Glutamatergic neuron (in vitro differentiated cells): ENCODE measurements around the gene UBD. TPM values are rescaled to one million over a fixed set of nuclear protein-coding genes. Genes with fewer than 3 reads are reported as not detected.

Experiments
- DNase-seq: peaks from one replicate; pipeline ENCODE4 v3.0.0; 2022
- H3K27ac Mint-ChIP-seq: one replicate; pipeline ENCODE4 v1.8.0; 2020; ENCODE audit warnings: mild to moderate bottlenecking, mixed read lengths, inconsistent platforms; ENCODE audit not compliant: unreplicated experiment
- H3K27me3 Mint-ChIP-seq: one replicate; pipeline ENCODE4 v1.8.0; 2020; ENCODE audit warnings: mild to moderate bottlenecking, moderate library complexity, mixed read lengths, inconsistent platforms; ENCODE audit not compliant: unreplicated experiment
- H3K36me3 Mint-ChIP-seq: one replicate; pipeline ENCODE4 v1.8.0; 2020; ENCODE audit warnings: mild to moderate bottlenecking, mixed read lengths, inconsistent platforms; ENCODE audit not compliant: unreplicated experiment
- H3K4me1 Mint-ChIP-seq: one replicate; pipeline ENCODE4 v1.8.0; 2020; ENCODE audit warnings: mild to moderate bottlenecking, low read depth, mixed read lengths, inconsistent platforms; ENCODE audit not compliant: unreplicated experiment
- H3K4me3 Mint-ChIP-seq: one replicate; pipeline ENCODE4 v1.8.0; 2020; ENCODE audit warnings: mild to moderate bottlenecking, mixed read lengths, inconsistent platforms; ENCODE audit not compliant: unreplicated experiment
- H3K9me3 Mint-ChIP-seq: one replicate; pipeline ENCODE4 v1.8.0; 2020; ENCODE audit warnings: mild to moderate bottlenecking, moderate library complexity, mixed read lengths, inconsistent platforms; ENCODE audit not compliant: unreplicated experiment
- long read RNA-seq: library from polyadenylated mRNA; unstranded; transcript quantifications from one replicate; pipeline ENCODE4 v2.0.0, GENCODE V29; 2020; ENCODE audit not compliant: unreplicated experiment
- total RNA-seq: library from RNA; stranded (reverse); fragmentation: NEBNext Ultra II Directional; extraction: Animal tissue kit (Norgen Biotek cat#: 25700); gene quantifications from one replicate; pipeline ENCODE4 v1.2.1, GENCODE V29; 2021; ENCODE audit not compliant: unreplicated experiment
- TF ChIP-seq, protein P1 (sequence below): fragments of 200-600 bp; sonication (generic); IDR thresholded peaks from one replicate; pipeline ENCODE4 v1.5.0; 2021; ENCODE audit not compliant: partially characterized antibody, unreplicated experiment

UBD gene
- total RNA-seq, result not detected
- long read RNA-seq, result 0 reads

DNA sequence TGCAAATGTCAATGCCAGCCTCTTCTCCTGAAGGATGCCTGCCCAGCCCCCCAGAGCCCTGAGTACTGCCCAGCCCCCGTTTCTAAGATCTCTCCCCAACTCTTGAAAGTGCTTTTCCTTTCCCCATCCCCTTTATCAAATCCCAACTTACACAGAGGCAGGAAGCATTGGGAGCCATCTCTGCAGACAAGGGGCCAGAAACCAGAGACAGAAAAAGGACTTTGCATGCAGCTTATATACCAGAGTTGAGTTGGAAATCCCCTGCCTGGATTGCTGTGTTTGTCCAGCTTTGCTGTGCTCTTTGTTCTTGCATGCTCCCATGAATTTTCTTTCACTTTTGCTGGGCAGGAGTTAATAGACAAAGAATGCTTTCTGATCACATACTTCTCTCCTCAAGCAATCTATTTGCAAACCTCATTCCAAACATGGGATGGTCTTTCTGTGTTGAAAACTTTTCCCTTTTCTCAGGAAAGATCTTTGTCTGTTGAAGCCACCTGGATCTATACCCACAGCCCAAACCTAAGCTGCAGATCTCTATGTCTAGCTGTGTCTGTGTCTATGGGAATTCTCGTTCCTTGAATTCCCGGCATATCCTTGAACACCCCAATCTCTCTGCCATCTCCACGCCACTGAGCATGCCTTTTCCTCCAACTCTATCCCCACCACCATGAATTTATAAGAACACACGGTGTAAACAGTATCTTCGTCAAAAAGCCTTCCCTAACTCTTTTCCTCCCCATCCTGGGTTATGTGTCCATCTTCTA lies at the start of gene UBD:
TSS of gene UBD (minus strand) at position 209 of the 764 bp plus-strand sequence. CDS start at position 178, 31 bp downstream.
- no peak for DNase-seq
- H3K4me1 Mint-ChIP-seq, result no peaks in the 10 kb centered on the region
- H3K27me3 Mint-ChIP-seq, result peaks cover 6% of the 10 kb centered on the region
- no peaks in the 10 kb centered on the region for H3K9me3 Mint-ChIP-seq
- TF ChIP-seq, protein P1, sequence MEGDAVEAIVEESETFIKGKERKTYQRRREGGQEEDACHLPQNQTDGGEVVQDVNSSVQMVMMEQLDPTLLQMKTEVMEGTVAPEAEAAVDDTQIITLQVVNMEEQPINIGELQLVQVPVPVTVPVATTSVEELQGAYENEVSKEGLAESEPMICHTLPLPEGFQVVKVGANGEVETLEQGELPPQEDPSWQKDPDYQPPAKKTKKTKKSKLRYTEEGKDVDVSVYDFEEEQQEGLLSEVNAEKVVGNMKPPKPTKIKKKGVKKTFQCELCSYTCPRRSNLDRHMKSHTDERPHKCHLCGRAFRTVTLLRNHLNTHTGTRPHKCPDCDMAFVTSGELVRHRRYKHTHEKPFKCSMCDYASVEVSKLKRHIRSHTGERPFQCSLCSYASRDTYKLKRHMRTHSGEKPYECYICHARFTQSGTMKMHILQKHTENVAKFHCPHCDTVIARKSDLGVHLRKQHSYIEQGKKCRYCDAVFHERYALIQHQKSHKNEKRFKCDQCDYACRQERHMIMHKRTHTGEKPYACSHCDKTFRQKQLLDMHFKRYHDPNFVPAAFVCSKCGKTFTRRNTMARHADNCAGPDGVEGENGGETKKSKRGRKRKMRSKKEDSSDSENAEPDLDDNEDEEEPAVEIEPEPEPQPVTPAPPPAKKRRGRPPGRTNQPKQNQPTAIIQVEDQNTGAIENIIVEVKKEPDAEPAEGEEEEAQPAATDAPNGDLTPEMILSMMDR, result no peak
- H3K27ac Mint-ChIP-seq, result no peak within 1 kb of the TSS
- no peaks in the 10 kb centered on the region for H3K36me3 Mint-ChIP-seq
- no peak within 1 kb of the TSS for H3K4me3 Mint-ChIP-seq

DNA sequence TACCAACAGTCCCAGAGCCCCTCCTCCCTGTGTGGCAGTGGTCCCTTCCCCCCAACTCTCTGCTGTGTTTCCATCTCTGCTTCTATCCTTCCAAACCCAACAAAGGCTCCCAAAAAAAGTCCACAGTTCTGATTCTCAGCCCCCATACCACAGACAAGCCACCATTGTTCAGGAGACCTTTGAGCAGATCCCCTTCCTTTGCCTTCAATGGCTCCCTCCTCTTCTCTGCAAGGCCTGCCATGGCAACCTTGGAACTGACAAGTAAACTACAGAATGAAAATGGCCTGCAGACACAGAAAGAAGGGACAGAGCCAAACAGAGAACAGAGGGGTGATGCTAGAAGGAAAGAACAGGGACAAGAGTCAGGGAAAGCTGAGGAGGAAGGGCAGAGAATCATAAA lies 48.6 kb upstream of the UBD start:
- TF ChIP-seq, protein P1, result no peak
- peaks cover under 1% of the 10 kb centered on the region for H3K4me1 Mint-ChIP-seq
- no peak overlapping the region for H3K4me3 Mint-ChIP-seq
- no peaks in the 10 kb centered on the region for H3K9me3 Mint-ChIP-seq
- no peak for DNase-seq
- no peak overlapping the region for H3K27ac Mint-ChIP-seq
- H3K36me3 Mint-ChIP-seq, result peaks cover 17% of the 10 kb centered on the region
- peaks cover 8% of the 10 kb centered on the region for H3K27me3 Mint-ChIP-seq

DNA sequence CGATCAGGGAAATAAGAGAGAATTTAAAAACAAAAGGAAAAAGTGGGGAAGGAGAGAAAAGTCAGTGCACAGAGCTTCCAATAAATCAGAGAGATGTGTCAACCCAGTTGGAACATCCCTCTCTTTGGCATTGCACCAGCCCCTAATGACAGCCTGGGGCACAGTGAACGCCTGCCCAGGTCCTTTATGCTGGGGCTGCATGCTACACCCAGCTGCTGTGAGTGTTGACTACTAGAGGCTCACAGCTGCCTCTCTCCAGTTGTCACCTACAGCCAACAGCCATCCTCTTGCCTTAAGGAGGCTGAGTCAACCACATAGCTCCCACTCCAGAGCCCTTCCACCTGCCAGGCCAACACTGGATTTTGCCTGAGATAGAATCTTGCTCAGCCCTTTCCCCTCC lies 44.4 kb upstream of the UBD start:
- Mint-ChIP-seq H3K27ac (no peak overlapping the region), H3K27me3 (peaks cover 8% of the 10 kb centered on the region), H3K4me3 (no peak overlapping the region), H3K36me3 (peaks cover 13% of the 10 kb centered on the region), H3K4me1 (peaks cover 5% of the 10 kb centered on the region), H3K9me3 (no peaks in the 10 kb centered on the region)
- DNase-seq, result no peak
- TF ChIP-seq, protein P1, result no peak

DNA sequence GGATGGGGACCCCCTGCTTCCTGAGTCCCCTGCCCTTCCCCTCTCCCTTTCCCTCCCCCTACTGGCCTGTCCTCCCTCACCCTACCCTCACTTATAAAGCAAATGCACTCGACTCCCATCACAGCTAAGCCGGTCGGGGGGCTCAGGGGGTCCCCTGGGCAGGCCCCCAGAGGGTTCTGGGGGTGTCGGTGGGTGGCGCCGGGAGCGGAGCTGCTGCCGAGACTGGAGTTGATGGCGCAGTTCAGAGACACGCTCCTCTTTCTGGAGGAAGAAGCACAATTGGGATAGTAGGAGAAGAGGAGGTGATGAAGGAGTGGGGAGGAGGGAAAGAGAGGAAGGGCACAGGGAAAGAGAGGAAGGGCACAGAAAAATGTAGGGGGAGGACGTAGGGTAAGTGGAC lies 43.9 kb upstream of the UBD start:
- TF ChIP-seq, protein P1, result no peak
- Mint-ChIP-seq H3K27me3 (peaks cover 8% of the 10 kb centered on the region), H3K4me3 (no peak overlapping the region), H3K36me3 (peaks cover 13% of the 10 kb centered on the region), H3K4me1 (peaks cover 5% of the 10 kb centered on the region), H3K9me3 (no peaks in the 10 kb centered on the region), H3K27ac (no peak overlapping the region)
- DNase-seq, result no peak
